Middle frontal gyrus (tissue), 1 donor: Measurements from ENCODE around the gene PRSS50.
"Not testable (repeated sequence)": the region's sequence is repeated elsewhere in the genome, so short reads cannot be mapped to it uniquely, and the experiment has no call there.

Experiments used
- DNase-seq: peaks from one replicate; pipeline ENCODE4 v3.0.0-alpha.2; 2015; ENCODE audit warnings: low spot score; ENCODE audit errors: extremely low spot score

PRSS50 gene

DNA sequence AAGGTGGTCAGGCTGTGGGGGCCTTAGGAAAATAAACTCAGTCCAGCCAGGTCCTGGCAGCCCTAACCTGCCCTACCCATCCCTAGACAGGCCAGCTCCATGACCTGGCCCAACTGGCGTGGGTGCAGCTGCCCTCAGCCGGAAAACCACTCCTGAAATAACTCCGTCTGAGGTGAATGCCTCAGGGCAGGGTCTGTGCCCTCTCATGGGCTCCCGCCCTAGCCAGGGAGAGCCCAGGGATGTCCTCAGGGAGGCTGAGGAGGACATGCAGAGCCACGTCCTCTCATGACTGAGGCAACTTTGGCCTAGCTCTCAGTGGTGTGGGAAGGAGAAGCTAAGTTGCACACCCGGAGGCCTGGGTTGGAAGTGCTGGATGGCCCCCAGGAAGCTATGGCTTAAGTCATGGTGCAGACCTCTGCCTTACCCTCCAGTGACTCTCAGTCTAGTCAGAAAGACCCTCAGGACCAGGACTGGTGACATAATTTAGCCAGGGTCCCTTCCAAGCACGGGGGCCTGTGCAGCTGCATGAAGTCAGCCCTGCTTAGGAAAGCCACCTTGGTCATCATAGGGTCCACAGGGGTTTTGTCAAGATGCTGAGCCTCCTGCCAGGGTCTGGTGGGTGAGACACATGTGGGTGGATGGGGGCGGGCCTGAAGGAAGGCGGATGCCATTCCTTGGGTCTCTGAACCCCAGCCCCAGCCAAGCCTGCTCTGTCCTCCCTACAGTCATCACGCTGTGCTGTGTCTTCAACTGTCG is 9.1 kb downstream of the PRSS50 start:
- no peak for DNase-seq

DNA sequence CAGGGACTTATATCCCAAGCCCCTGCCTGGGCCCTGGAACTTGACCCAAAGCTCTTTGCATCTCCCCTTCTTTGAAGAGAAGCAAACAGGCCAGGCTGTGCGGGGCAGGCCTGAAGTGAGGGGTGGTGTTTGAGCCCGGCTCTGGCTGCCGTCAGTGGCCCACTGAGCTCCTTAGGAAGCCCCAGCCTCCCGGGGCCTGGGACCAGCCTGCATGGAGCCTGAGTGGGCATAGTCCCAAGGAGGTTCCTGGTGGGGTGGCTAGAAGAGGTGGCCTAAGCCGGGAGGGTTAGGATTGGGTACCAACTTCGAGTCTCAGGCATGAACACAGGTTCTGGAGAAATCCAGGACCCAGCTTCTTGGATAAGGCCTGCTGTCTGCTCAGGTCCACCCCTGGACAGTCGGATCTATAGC is 10.1 kb downstream of the PRSS50 start:
- DNase-seq = no peak

DNA sequence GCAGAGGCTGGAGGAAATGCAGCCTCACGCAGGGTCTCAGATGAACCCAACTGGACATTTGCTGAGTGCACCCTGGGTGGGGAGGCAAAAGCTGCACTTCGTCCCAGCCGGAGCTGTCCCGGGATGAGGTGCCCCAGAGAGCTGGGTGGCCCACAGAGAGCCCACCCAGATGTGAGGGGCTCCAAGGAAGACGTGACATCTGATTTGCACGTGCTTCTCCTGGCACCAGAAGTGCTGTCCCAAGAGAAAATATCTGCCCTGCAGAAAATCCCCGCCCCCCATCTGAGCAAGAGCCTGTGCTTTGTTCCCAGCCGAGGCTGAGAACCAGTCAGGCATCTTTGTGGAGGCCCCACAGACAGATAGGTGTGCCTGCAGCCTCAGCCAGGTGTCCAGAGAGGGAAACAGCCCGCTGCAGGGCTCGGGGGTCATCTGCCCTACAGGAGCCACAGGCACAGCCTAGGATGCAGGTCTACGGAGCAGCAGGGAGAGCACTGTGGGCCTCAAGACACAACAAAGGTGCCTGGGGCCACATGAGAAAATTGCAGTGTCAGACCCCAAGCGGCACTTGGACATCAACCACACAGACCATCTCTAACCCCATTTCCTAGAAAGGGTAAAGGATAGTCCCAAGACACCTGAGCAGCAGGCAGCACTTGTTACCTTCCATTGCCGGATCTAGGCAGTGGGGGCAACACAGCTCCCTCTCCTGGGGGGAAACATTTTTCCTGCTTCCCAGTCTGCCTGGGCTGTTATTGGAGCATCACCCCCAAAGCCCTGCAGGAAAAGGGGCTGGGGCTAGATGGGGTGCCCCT is 10.7 kb downstream of the PRSS50 start:
- no peak for DNase-seq

DNA sequence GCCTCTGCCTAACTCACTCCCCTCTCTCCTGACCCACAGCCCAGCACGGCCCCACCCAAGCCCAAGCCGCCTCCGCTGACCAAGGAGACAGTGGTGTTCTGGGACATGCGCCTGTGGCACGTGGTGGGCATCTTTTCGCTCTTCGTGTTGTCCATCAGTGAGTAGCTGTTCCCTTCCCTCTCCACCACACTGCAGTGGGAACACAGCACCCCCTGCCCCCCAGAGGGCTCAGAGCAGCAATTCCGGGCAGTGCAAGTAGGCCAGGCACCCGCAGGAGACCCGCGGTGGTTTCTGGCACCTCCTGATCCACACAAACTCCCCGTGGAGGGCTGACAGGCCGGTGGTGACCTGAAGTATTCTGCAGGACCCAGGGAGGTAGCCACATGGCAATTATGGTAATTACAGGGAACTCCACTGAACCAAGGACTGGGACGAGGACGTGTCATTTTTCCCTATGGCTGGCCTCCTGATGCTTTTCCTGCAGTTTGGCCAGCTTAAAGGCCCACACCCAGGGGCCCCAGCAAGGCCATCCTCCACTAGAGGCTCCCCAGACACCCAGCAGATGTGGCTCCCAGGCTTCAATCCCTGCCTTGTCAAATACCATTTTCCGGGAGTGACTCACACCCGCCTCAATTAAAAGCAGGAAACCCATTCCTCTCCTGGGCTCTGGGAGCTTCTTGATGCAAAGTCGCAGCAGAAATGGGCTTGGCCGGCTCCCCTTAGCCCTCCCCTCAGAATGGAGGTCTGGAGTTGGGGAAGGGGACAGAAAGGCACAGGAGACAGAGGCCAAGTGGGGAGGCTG is 11.7 kb downstream of the PRSS50 start:
- no peak for DNase-seq

GRCh38 chr3:46705022-46705530 is 12.6 kb downstream of the PRSS50 start:
- peak; percentile 55 for DNase-seq

DNA sequence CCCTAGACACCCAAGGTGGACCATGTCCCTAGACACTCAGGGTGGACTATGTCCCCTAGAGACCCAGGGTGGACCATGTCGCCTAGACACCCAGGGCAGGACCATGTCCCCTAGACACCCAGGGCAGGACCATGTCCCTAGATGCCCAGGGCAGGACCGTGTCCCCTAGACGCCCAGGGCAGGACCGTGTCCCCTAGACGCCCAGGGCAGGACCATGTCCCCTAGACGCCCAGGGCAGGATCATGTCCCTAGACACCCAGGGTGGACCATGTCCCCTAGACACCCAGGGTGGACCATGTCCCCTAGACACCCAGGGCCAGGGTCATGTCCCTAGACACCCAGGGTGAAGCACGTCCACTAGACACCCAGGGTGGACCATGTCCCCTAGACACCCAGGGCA is 13.3 kb downstream of the PRSS50 start:
- not testable (repeated sequence) for DNase-seq

DNA sequence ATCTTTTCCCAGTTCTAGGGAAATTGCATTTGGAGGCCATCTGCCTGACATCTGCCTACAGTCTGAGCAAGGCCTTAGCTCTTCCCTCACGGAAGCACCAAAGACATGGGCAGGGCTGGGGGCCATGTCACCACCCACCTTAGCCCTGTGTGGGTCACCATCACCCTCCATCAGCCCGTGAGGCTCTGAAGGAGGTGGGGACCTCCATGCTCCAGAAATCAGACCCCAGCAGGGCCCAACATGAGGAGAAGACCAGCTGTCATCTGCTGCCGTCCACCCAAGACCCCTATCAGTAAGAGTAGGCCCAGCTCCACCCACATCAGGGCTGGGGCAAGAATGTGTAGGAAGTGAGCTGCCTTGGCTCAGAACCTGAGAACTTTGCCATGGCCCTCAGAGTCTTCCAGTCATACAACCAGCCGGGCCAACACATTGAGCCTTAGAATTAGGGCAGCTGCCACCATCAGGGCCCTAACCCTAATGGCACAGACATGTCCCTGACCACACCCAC is 14.6 kb downstream of the PRSS50 start:
- no peak for DNase-seq

- DNase-seq = no peak
Observed at GRCh38 chr3:46702246-46703012, 15.2 kb downstream of the PRSS50 start.

- no peak for DNase-seq
Observed at GRCh38 chr3:46701181-46701939, 16.3 kb downstream of the PRSS50 start, which contains the start of gene TMIE. TSS of gene TMIE (plus strand) at chr3:46701392. CDS start at chr3:46701488, 96 bp downstream.

DNA sequence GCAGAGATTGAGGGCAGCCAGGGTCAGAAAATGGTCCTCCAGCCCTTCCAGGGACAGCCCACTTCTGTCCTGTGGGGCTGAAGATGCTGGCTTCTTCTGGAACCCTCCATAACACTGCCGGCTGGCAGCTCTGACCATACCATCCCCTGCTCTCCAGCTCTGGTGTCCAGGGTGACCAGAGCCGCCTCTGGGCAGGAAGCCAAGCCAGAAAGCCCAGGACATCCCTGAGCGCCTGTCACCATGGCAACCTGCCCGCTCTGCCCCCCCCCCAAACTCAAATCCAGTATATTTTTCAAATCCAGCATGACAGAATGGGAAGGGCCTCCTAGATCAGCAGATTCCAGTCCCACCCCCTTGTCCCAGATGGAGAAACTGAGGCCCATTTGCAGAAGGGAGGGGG is 16.9 kb downstream of the PRSS50 start:
- DNase-seq = no peak

- no peak for DNase-seq
Observed at GRCh38 chr3:46699676-46700523, 17.8 kb downstream of the PRSS50 start.

DNA sequence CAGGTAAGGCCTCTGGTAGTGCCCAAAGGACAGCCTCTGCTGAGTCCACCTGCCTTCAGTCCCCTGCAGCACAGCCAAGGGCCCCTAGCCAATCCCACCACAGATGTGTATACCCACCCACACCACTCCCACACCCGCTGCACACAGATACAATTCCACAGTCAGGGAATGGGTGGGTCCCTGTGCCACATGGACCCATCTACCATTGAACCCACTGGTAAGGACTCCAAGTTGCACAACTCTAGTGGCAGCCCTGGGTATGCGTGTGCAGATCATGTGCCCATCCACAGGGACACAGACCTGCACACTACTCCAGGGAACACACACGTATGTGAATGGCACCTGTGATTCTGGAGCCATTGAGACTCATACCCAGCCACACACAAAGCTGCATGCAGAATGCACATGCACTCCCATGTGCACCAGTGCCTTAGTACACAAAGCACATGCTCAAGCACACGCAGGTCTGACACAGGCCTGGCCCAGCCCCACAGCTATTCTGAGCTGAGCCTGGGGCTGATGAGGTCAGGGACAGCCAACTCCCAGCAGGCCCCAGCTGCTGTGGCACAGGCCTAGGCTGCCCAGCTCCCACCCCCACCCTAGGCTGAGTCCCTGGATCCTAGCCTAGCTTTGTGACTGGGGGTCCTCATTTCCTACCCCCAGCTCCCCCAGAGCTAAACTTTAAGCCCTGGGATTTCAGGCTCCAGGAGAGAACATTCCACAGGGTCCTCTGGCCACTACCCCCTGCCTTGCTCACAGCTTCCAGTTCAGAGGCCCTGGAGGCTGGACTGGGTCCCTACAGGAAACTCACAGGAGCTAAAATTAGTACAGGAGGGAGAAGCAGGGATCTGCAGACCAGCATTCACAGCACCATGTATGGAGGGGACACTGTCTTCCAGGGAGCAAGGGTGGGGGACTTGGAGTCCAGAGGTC is 21.4 kb downstream of the PRSS50 start:
- DNase-seq = no peak

DNA sequence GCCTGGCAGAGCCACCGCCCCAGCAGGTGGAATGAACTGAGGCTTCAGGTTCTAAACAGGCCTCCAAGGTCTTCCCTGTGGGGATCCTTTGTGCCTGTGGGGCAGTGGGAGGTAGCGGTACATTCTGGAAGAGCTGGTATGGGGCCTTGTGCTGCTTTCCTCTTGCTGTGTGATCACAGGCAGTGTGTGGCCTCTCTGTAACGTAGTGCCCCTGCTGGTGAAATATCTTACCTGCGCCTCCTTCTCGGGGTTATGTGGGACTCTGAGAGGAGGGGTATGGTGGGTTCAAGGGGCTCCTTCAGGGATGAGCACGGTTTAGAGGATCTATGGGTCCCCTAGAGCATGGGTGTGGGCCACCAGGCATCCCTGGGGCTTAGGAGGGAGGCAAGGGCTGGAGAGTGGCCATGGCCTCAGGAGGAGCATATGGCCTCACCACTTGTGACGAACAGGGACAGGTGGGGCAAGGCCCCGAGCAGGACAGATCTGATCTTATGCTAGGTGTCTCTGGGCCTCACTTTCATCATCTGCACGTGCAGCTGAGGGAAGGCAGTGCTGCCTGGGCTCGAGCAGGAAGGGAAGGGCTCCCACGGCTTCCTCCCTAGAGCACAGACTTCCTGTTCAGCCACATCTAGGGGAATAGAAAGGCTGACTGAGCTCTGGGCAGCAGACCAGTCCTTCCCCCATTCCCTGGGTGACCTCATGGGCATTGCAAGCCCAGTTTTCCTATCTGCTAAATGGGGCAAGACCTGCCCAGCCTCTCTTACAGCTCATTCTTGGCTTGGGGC is 22.3 kb downstream of the PRSS50 start:
- DNase-seq = no peak

- no peak for DNase-seq
Observed at GRCh38 chr3:46694520-46694919, 23.1 kb downstream of the PRSS50 start.

GRCh38 chr3:46693892-46694226 is 23.8 kb downstream of the PRSS50 start:
- no peak for DNase-seq

GRCh38 chr3:46693038-46693891 is 24.4 kb downstream of the PRSS50 start, which contains the start of gene ALS2CL:
TSS of gene ALS2CL (minus strand) at chr3:46693679. CDS start at chr3:46689440, 4,239 bp downstream.
- no peak for DNase-seq
